ENCODE data around the gene PPBP. TPM values are rescaled to one million over a fixed set of nuclear protein-coding genes. Genes with fewer than 3 reads are reported as not detected.

Gene PPBP
- total and polyA plus RNA-seq, 9 of the 15 experiments (the other 6 are each of a cell fraction or from before 2014, with no cell fraction given) = 0.17 to 0.55 (median 0.29) TPM; not detected in 4

DNA sequence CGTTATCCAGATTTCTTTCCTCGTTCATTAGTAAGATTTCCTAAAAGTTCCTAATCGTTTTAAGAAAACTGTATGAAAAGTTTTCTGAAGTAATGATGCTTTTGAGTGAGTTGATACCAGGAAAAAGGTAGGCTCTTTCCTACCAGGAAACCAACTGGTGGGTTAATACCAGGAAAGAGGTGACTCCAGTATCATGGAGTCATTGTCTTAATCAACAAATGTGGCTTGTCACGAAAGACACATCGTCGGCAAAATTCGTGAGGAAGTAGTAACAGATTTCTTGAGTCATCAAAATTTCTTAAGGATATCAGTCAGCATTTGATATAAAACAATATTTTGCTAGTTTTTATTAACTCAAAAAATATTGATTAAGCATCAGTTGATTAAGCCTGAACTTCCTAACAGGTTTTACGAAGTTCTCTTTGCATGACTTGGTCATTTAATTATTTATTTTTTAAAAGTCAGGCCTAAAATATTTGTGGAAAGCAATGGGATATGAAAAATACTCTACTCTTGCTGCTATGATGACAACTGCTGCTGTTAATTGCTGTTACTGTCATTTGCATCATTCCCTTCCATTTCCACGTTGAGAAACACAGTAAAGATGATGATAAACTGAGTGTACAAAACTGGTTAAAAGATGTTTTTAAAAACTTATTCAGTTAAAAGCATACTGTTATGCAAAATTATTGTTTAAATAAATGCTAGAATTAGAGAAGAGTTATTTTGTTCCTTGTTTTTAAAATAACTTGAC, 3.2 kb upstream of the PPBP start (continued):
- TF ChIP-seq ZBTB40 (IDR thresholded peaks at IDR 0.05) = no peak
- no peak for TF ChIP-seq ZBTB40 (CRISPR knock-in tag; IDR thresholded peaks at IDR 0.05)
- 0 out of 2 replicates have a peak, but pooled peaks have one; percentile 17 for TF ChIP-seq ZNF766 (CRISPR knock-in tag; conservative IDR thresholded peaks at IDR 0.05)
- TF ChIP-seq CEBPG (CRISPR knock-in tag; IDR thresholded peaks at IDR 0.05) = peak; percentile 84
- TF ChIP-seq CEBPG (tag; conservative IDR thresholded peaks at IDR 0.05 in 1 of 2, IDR thresholded peaks at IDR 0.05 in 1 of 2) = peak; percentile 67 to 96
- peak; percentile 95 for TF ChIP-seq SOX6 (IDR thresholded peaks at IDR 0.05)
- no peak for TF ChIP-seq ELF1 (tag; IDR thresholded peaks at IDR 0.05)
- TF ChIP-seq EP400 (IDR thresholded peaks at IDR 0.05) = peak; percentile 51
- TF ChIP-seq, protein P1, sequence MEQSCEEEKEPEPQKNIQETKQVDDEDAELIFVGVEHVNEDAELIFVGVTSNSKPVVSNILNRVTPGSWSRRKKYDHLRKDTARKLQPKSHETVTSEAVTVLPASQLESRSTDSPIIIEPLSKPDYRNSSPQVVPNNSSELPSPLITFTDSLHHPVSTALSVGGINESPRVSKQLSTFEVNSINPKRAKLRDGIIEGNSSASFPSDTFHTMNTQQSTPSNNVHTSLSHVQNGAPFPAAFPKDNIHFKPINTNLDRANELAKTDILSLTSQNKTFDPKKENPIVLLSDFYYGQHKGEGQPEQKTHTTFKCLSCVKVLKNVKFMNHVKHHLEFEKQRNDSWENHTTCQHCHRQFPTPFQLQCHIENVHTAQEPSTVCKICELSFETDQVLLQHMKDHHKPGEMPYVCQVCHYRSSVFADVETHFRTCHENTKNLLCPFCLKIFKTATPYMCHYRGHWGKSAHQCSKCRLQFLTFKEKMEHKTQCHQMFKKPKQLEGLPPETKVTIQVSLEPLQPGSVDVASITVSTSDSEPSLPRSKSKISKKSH (CRISPR knock-in tag; IDR thresholded peaks at IDR 0.05) = no peak
- peak; percentile 82 for TF ChIP-seq ATF3 (IDR thresholded peaks at IDR 0.05)
- TF ChIP-seq ATF3 (CRISPR knock-in tag; conservative IDR thresholded peaks at IDR 0.05) = no peak
- no peak for TF ChIP-seq SMAD4 (CRISPR knock-in tag; conservative IDR thresholded peaks at IDR 0.05)
- TF ChIP-seq, protein P2, sequence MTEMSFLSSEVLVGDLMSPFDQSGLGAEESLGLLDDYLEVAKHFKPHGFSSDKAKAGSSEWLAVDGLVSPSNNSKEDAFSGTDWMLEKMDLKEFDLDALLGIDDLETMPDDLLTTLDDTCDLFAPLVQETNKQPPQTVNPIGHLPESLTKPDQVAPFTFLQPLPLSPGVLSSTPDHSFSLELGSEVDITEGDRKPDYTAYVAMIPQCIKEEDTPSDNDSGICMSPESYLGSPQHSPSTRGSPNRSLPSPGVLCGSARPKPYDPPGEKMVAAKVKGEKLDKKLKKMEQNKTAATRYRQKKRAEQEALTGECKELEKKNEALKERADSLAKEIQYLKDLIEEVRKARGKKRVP (CRISPR knock-in tag; IDR thresholded peaks at IDR 0.05) = peak; percentile 57; the same call in 1 of the 2 replicates
- peak; percentile 60; the same call in 1 of the 2 replicates for TF ChIP-seq MAFF (IDR thresholded peaks at IDR 0.05; ENCODE audit: low read length)
- TF ChIP-seq ZNF780A (CRISPR knock-in tag; IDR thresholded peaks at IDR 0.05) = no peak
- TF ChIP-seq TRIM24 (IDR thresholded peaks at IDR 0.05) = peak; percentile 84 to 90

Data from K562 (cell line).